Neural cell (in vitro differentiated cells): Measurements from ENCODE around the gene GNA12. TPM values are rescaled to one million over a fixed set of nuclear protein-coding genes. Genes with fewer than 3 reads are reported as not detected.

Experiments
- H2AFZ ChIP-seq: fragments of 200-600, 300-800 bp; sonication (generic), shearing (Covaris generic); 2 replicates; pipeline ENCODE4 v1.6.0; 2014; ENCODE audit warnings: low read depth, mild to moderate bottlenecking, antibody characterized with exemption, low read length, moderate library complexity
- H3F3A ChIP-seq: fragments of 200-600 bp; shearing (Covaris generic); 2 replicates; pipeline ENCODE4 v1.6.1; 2016; ENCODE audit warnings: mild to moderate bottlenecking, moderate library complexity, mixed read lengths, antibody characterized with exemption, low read length; ENCODE audit not compliant: insufficient read depth, poor library complexity, severe bottlenecking
- H3K27ac ChIP-seq: fragments of 200-600, 300-800 bp; sonication (generic), shearing (Covaris generic); 2 replicates; pipeline ENCODE4 v1.5.1; 2014; ENCODE audit warnings: mild to moderate bottlenecking, low read length, moderate library complexity
- H3K27me3 ChIP-seq: fragments of 300-800, 200-600 bp; sonication (generic), shearing (Covaris generic); 2 replicates; pipeline ENCODE4 v1.6.0; 2014; ENCODE audit warnings: mild to moderate bottlenecking, low read depth, low read length, moderate library complexity; ENCODE audit not compliant: insufficient read depth
- H3K36me3 ChIP-seq: fragments of 300-800, 200-600 bp; sonication (generic), shearing (Covaris generic); 2 replicates; pipeline ENCODE4 v1.5.1; 2014; ENCODE audit warnings: mild to moderate bottlenecking, antibody characterized with exemption, low read length, moderate library complexity; ENCODE audit not compliant: insufficient read depth
- H3K4me2 ChIP-seq: fragments of 300-800, 200-600 bp; sonication (generic), shearing (Covaris generic); 2 replicates; pipeline ENCODE4 v1.6.0; 2014; ENCODE audit warnings: mild to moderate bottlenecking, low read length
- H3K4me3 ChIP-seq: fragments of 300-800, 200-600 bp; sonication (generic), shearing (Covaris generic); 2 replicates; pipeline ENCODE4 v1.5.1; 2014; ENCODE audit warnings: mild to moderate bottlenecking, low read length, moderate library complexity
- H3K79me2 ChIP-seq: fragments of 200-600 bp; shearing (Covaris generic); replicated peaks from 2 replicates; pipeline ENCODE4 v1.6.0; 2014; ENCODE audit warnings: mild to moderate bottlenecking, low read length, moderate library complexity; ENCODE audit not compliant: insufficient read depth
- H3K9ac ChIP-seq: fragments of 300-800, 200-600 bp; sonication (generic), shearing (Covaris generic); 2 replicates; pipeline ENCODE4 v1.6.1; 2016; ENCODE audit warnings: mild to moderate bottlenecking, low read length, mixed read lengths
- H3K9me2 ChIP-seq: fragments of 200-600 bp; shearing (Covaris generic); 2 replicates; pipeline ENCODE4 v1.6.1; 2016; ENCODE audit warnings: mild to moderate bottlenecking, low read length, mixed read lengths; ENCODE audit not compliant: insufficient read depth
- H3K9me3 ChIP-seq: fragments of 200-600, 300-800 bp; sonication (generic), shearing (Covaris generic); 2 replicates; pipeline ENCODE4 v1.6.1; 2016; ENCODE audit warnings: mild to moderate bottlenecking, mixed run types, low read length, moderate library complexity, mixed read lengths
- H4K20me1 ChIP-seq: fragments of 200-600 bp; shearing (Covaris generic); 2 replicates; pipeline ENCODE4 v1.6.1; 2016; ENCODE audit warnings: mild to moderate bottlenecking, mixed run types; ENCODE audit not compliant: insufficient read depth
- CTCF ChIP-seq: fragments of 450-650 bp; IDR thresholded peaks from 2 replicates; pipeline ENCODE4 v1.5.1; 2014; ENCODE audit warnings: antibody characterized with exemption, mild to moderate bottlenecking, moderate library complexity; ENCODE audit not compliant: poor library complexity, severe bottlenecking
- EP300 ChIP-seq: fragments of 450-650 bp; conservative IDR thresholded peaks from 2 replicates; pipeline ENCODE4 v1.6.1; 2014; ENCODE audit warnings: antibody characterized with exemption, mild to moderate bottlenecking, moderate library complexity; ENCODE audit not compliant: poor library complexity, severe bottlenecking
- EZH2 ChIP-seq: fragments of 200-600, 300-800 bp; shearing (Covaris generic), sonication (generic); IDR thresholded peaks from 2 replicates; pipeline ENCODE4 v1.6.1; 2014; ENCODE audit warnings: antibody characterized with exemption, low read length, borderline replicate concordance, mild to moderate bottlenecking; ENCODE audit not compliant: insufficient read depth, poor library complexity, severe bottlenecking
- MXI1 ChIP-seq: fragments of 450-650 bp; conservative IDR thresholded peaks from 2 replicates; pipeline ENCODE4 v1.6.1; 2014; ENCODE audit warnings: antibody characterized with exemption, mild to moderate bottlenecking; ENCODE audit not compliant: poor library complexity, severe bottlenecking
- POLR2AphosphoS5 ChIP-seq: IDR thresholded peaks from 2 replicates; pipeline ENCODE4 v1.6.1; 2012
- RAD21 ChIP-seq: fragments of 450-650 bp; conservative IDR thresholded peaks from 2 replicates; pipeline ENCODE4 v1.6.1; 2014; ENCODE audit warnings: antibody characterized with exemption, mild to moderate bottlenecking, moderate library complexity
- SMC3 ChIP-seq: fragments of 450-650 bp; conservative IDR thresholded peaks from 2 replicates; pipeline ENCODE4 v1.6.1; 2014; ENCODE audit warnings: antibody characterized with exemption, mild to moderate bottlenecking, moderate library complexity; ENCODE audit not compliant: poor library complexity
- TAF1 ChIP-seq: IDR thresholded peaks from 2 replicates; pipeline ENCODE4 v1.6.1; 2012; ENCODE audit warnings: low read depth
- polyA plus RNA-seq: library from polyadenylated mRNA; depleted of rRNA; stranded (reverse); fragments of >200 nt; gene quantifications from 2 replicates; pipeline ENCODE4 v1.2.3, GENCODE V29; 2014
- TF ChIP-seq, protein P1 (sequence below): IDR thresholded peaks from 2 replicates; pipeline ENCODE4 v1.6.1; 2012; ENCODE audit warnings: borderline replicate concordance

The GNA12 gene
- polyA plus RNA-seq, 1 donor from 2014 or later, result 15.5 TPM

DNA sequence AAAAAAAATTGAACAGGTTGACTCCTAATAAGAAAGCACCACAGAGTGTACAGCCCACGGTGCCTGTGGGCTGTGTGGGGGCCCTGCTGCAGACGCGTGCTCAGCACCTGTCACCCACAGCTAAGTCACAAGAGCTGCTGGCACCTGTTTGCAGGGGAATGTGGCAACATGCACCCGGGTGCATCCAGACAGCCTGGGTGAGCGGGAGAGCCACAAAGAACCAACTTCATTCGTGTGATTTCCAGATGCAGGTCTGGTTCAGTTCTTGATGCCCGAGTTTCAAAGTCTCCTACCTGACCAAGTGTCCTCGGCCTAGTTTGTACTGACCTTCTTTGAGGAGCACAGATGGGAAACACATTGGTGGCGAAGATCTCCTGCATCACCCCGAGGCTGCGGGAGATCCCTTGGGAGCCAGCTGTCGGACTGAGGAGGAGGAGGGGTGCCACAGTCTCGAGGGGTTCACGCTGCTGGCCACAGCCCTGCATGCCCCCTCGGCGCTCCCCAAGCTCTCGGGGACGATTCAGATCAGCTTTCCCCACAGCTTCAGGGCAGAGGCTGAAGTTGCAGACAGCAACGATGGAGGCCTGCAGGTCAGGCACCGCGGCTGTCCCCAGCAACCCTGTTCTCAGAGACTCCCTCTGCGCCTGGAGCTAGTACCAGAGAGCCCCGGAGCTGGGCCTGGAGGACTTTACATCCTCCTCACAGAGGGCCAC lies 120.8 kb downstream of the GNA12 start:
- Histone ChIP-seq H3K4me2 (no peak overlapping the region), H3K9me2 (no peaks in the 10 kb centered on the region), H3K9me3 (no peaks in the 10 kb centered on the region), H3K79me2 (no peaks in the 10 kb centered on the region), H4K20me1 (no peaks in the 10 kb centered on the region), H3K27me3 (no peaks in the 10 kb centered on the region), H3K4me3 (no peak overlapping the region), H3K36me3 (peaks cover 5% of the 10 kb centered on the region), H3K27ac (no peak overlapping the region), H2AFZ (no peak overlapping the region), H3F3A (no peaks in the 10 kb centered on the region), H3K9ac (no peak overlapping the region)
- TF ChIP-seq MXI1 (no peak), RAD21 (no peak), POLR2AphosphoS5 (no peak), TAF1 (no peak), SMC3 (no peak), EP300 (no peak), EZH2 (no peak), CTCF (no peak)
- TF ChIP-seq, protein P1, sequence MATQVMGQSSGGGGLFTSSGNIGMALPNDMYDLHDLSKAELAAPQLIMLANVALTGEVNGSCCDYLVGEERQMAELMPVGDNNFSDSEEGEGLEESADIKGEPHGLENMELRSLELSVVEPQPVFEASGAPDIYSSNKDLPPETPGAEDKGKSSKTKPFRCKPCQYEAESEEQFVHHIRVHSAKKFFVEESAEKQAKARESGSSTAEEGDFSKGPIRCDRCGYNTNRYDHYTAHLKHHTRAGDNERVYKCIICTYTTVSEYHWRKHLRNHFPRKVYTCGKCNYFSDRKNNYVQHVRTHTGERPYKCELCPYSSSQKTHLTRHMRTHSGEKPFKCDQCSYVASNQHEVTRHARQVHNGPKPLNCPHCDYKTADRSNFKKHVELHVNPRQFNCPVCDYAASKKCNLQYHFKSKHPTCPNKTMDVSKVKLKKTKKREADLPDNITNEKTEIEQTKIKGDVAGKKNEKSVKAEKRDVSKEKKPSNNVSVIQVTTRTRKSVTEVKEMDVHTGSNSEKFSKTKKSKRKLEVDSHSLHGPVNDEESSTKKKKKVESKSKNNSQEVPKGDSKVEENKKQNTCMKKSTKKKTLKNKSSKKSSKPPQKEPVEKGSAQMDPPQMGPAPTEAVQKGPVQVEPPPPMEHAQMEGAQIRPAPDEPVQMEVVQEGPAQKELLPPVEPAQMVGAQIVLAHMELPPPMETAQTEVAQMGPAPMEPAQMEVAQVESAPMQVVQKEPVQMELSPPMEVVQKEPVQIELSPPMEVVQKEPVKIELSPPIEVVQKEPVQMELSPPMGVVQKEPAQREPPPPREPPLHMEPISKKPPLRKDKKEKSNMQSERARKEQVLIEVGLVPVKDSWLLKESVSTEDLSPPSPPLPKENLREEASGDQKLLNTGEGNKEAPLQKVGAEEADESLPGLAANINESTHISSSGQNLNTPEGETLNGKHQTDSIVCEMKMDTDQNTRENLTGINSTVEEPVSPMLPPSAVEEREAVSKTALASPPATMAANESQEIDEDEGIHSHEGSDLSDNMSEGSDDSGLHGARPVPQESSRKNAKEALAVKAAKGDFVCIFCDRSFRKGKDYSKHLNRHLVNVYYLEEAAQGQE, result no peak

DNA sequence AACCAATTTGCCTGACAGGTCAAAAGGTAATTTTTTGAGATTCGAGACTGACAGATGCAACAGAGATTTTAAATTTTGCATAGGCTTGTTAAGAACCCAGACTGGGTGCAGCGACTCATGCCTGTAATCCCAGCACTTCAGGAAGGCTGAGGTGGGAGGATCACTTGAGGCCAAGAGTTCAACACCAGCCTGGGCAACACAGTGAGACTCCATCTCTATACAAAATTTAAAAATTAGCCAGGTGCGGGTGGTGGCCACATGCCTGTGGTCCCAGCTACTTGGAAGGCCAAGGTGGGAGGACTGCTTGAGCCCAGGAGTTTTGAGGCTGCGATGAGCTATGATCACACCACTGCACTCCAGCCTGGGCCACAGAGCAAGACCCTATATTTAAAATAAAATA lies 121.5 kb downstream of the GNA12 start:
- Histone ChIP-seq H3K4me2 (no peak overlapping the region), H2AFZ (no peak overlapping the region), H3K9me3 (no peaks in the 10 kb centered on the region), H3K27me3 (no peaks in the 10 kb centered on the region), H3K27ac (no peak overlapping the region), H3K9me2 (no peaks in the 10 kb centered on the region), H3F3A (no peaks in the 10 kb centered on the region), H3K36me3 (peaks cover 5% of the 10 kb centered on the region), H3K9ac (no peak overlapping the region), H3K4me3 (no peak overlapping the region), H4K20me1 (no peaks in the 10 kb centered on the region), H3K79me2 (no peaks in the 10 kb centered on the region)
- TF ChIP-seq CTCF (no peak), POLR2AphosphoS5 (no peak), EZH2 (no peak), SMC3 (no peak), RAD21 (no peak), TAF1 (no peak), EP300 (no peak), MXI1 (no peak)
